Effector memory CD4-positive, alpha-beta T cell (primary cell): ENCODE measurements around the gene C3orf20.

ENCODE experiments used
- DNase-seq, 3 donors: peaks; one replicate each; pipeline ENCODE4 v3.0.0-alpha.2; 2020
- H3K27ac ChIP-seq: 2 replicates; pipeline ENCODE4 v1.7.0; 2013; ENCODE audit warnings: mild to moderate bottlenecking, low read length, moderate library complexity; ENCODE audit not compliant: insufficient read depth, poor library complexity, severe bottlenecking
- H3K27me3 ChIP-seq: replicated peaks from 2 replicates; pipeline ENCODE4 v1.7.0; 2013; ENCODE audit warnings: mild to moderate bottlenecking, low read length; ENCODE audit not compliant: insufficient read depth, control insufficient read depth, poor library complexity, severe bottlenecking
- H3K36me3 ChIP-seq: 2 replicates; pipeline ENCODE4 v1.7.0; 2013; ENCODE audit warnings: mild to moderate bottlenecking, low read length, moderate library complexity; ENCODE audit not compliant: control insufficient read depth, insufficient read depth
- H3K4me1 ChIP-seq: 2 replicates; pipeline ENCODE4 v1.7.0; 2013; ENCODE audit warnings: low read length, mild to moderate bottlenecking; ENCODE audit not compliant: control insufficient read depth, insufficient read depth, poor library complexity, severe bottlenecking
- H3K4me3 ChIP-seq: 2 replicates; pipeline ENCODE4 v1.7.0; 2013; ENCODE audit warnings: low read length, low read depth, mild to moderate bottlenecking; ENCODE audit not compliant: insufficient read depth, poor library complexity, severe bottlenecking
- H3K9me3 ChIP-seq: 2 replicates; pipeline ENCODE4 v1.7.0; 2013; ENCODE audit warnings: mild to moderate bottlenecking, low read length, moderate library complexity; ENCODE audit not compliant: control insufficient read depth

C3orf20 gene

GRCh38 chr3:14779069-14779685, 104.2 kb downstream of the C3orf20 start:
- Histone ChIP-seq H3K4me3 (no peak overlapping the region), H3K27ac (no peak overlapping the region), H3K27me3 (no peaks in the 10 kb centered on the region), H3K9me3 (no peaks in the 10 kb centered on the region), H3K4me1 (no peaks in the 10 kb centered on the region), H3K36me3 (no peaks in the 10 kb centered on the region)
- DNase-seq, result no peak

DNA sequence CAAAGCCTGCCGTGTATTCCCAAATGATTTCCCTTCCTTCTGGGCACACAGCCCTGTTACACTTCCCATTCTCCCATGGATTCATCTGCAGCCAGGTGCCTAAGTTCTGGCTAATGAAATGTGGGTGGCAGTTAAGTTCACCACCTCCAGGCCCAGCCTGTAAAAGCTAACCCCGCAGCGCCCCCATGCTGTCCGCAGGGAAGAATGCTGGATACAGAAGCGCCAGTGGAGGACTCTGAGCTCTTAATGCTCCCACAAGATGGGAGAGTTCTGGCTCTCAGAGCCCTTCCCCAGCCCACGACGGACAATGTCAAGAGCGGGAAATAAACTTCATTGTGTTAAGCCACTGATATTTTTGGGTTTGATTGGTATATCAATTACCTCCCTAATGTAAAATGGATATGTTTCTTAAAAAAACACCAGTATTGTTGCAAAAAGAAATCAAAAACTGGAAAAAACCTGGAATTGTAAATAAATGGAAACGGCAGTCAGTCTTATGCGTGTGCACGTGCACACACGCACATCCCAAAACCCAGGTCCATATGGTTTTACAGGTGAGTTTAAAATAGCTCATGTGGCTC, 106.1 kb downstream of the C3orf20 start:
- Histone ChIP-seq H3K27me3 (no peaks in the 10 kb centered on the region), H3K36me3 (no peaks in the 10 kb centered on the region), H3K4me3 (no peak overlapping the region), H3K9me3 (no peaks in the 10 kb centered on the region), H3K4me1 (no peaks in the 10 kb centered on the region), H3K27ac (no peak overlapping the region)
- no peak for DNase-seq

- no peak overlapping the region for H3K4me3 ChIP-seq
- H3K9me3 ChIP-seq, result no peaks in the 10 kb centered on the region
- H3K27me3 ChIP-seq, result no peaks in the 10 kb centered on the region
- H3K36me3 ChIP-seq, result no peaks in the 10 kb centered on the region
- no peak for DNase-seq
- H3K4me1 ChIP-seq, result no peaks in the 10 kb centered on the region
- H3K27ac ChIP-seq, result no peak overlapping the region
These were observed 108.6 kb downstream of the C3orf20 start for GRCh38 chr3:14783480-14784086.

GRCh38 chr3:14784087-14784681, 109.2 kb downstream of the C3orf20 start:
- Histone ChIP-seq H3K4me1 (no peaks in the 10 kb centered on the region), H3K27me3 (no peaks in the 10 kb centered on the region), H3K9me3 (no peaks in the 10 kb centered on the region), H3K27ac (no peak overlapping the region), H3K4me3 (no peak overlapping the region), H3K36me3 (no peaks in the 10 kb centered on the region)
- no peak for DNase-seq

GRCh38 chr3:14785207-14786155, 110.5 kb downstream of the C3orf20 start:
- no peaks in the 10 kb centered on the region for H3K36me3 ChIP-seq
- H3K4me1 ChIP-seq, result no peaks in the 10 kb centered on the region
- H3K9me3 ChIP-seq, result no peaks in the 10 kb centered on the region
- no peak overlapping the region for H3K27ac ChIP-seq
- H3K27me3 ChIP-seq, result no peaks in the 10 kb centered on the region
- no peak overlapping the region for H3K4me3 ChIP-seq
- DNase-seq, result no peak

DNA sequence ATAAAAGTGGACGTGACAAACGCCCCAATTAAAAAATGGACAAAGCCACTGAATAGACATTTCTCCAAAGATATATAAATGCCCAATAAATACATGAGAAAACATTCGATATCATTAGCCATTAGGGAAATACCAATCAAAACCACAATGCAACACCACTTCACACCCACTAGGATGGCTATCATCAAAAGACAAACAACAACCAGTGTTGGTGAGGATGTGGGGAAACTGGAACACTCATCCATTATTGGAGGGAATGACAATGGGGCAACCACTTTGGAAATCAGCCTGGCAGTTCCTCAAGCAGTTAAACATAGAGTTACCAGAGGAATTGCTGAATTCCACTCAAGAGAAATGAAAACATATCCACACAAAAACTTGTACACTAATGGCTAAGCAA, 111.4 kb downstream of the C3orf20 start:
- Histone ChIP-seq H3K4me1 (no peaks in the 10 kb centered on the region), H3K36me3 (no peaks in the 10 kb centered on the region), H3K27ac (no peak overlapping the region), H3K4me3 (no peak overlapping the region), H3K27me3 (no peaks in the 10 kb centered on the region), H3K9me3 (no peaks in the 10 kb centered on the region)
- DNase-seq, result no peak

DNA sequence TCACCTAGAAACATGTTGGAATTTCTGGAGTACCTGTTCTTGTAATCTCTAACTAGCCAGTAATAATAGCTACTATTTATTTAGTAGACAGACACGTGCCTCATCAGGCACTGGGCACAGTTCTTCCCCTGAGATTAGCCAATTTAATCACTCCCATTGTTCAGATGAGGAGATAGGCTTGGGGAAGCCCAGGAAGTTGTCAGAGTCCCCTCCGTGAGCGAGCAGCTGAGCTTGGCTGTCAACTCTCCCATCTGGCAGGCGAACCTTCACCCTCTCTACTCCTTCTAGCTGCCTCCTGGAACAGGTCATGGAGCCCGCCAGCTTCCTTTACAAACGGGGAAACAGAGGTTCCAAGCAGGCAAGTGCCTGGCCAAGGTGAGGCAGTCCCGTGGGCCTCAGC, 112.7 kb downstream of the C3orf20 start:
- H3K36me3 ChIP-seq, result no peaks in the 10 kb centered on the region
- DNase-seq, result no peak
- no peak overlapping the region for H3K4me3 ChIP-seq
- no peaks in the 10 kb centered on the region for H3K4me1 ChIP-seq
- no peaks in the 10 kb centered on the region for H3K27me3 ChIP-seq
- no peak overlapping the region for H3K27ac ChIP-seq
- H3K9me3 ChIP-seq, result no peaks in the 10 kb centered on the region

- H3K4me1 ChIP-seq, result no peaks in the 10 kb centered on the region
- no peak overlapping the region for H3K4me3 ChIP-seq
These were observed 113.7 kb downstream of the C3orf20 start for GRCh38 chr3:14788644-14789043.

DNA sequence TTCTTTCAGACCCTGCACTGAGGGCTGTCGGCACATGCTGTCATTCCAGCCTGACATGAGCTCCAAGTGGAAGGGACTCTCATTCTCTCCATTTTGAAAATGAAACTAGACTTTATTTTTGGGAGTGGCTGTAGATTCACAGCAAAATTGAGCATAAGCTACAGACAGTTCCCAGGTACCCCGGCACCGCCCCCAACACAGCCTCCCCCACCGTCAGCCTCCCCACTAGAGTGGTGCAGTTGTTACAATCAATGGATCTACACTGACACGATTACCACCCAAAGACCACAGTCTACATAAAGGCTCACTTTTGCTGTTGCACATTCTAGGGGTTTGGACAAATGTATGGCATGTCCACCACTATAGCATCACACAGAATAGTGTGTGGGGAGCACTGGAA, 114.3 kb downstream of the C3orf20 start:
- Histone ChIP-seq H3K9me3 (no peaks in the 10 kb centered on the region), H3K4me3 (no peak overlapping the region), H3K27ac (no peak overlapping the region), H3K36me3 (no peaks in the 10 kb centered on the region), H3K4me1 (no peaks in the 10 kb centered on the region), H3K27me3 (no peaks in the 10 kb centered on the region)
- DNase-seq, result no peak

More at GRCh38 chr3:14788644-14789043, 113.7 kb downstream of the C3orf20 start:
- no peak overlapping the region for H3K27ac ChIP-seq
- no peaks in the 10 kb centered on the region for H3K9me3 ChIP-seq
- H3K36me3 ChIP-seq, result no peaks in the 10 kb centered on the region
- no peaks in the 10 kb centered on the region for H3K27me3 ChIP-seq
- DNase-seq, result no peak
